ENCODE data around the gene TNK2. TPM values are rescaled to one million over a fixed set of nuclear protein-coding genes. Genes with fewer than 3 reads are reported as not detected.
A peak's percentile ranks its signal among the peaks of the same experiment; 100 is the strongest.

Gene TNK2
- total and polyA plus RNA-seq, 2 of the 13 experiments (the other 11 are each of a cell fraction or from before 2014, with no cell fraction given): 4.6 to 5.8 TPM

- TF ChIP-seq ZNF687 (CRISPR knock-in tag; IDR thresholded peaks at IDR 0.05) (peak; percentile 36; the same call in 1 of the 2 replicates), ZNF225 (CRISPR knock-in tag; IDR thresholded peaks at IDR 0.05) (0 out of 2 replicates have a peak, but pooled peaks have one; percentile 30), ZNF292 (CRISPR knock-in tag; IDR thresholded peaks at IDR 0.05; ENCODE audit: borderline replicate concordance, low read depth) (no peak), PAWR (CRISPR knock-in tag; IDR thresholded peaks at IDR 0.05; ENCODE audit: borderline replicate concordance) (no peak), MIER3 (CRISPR knock-in tag; IDR thresholded peaks at IDR 0.05; ENCODE audit: borderline replicate concordance) (no peak), ZNF17 (CRISPR knock-in tag; IDR thresholded peaks at IDR 0.05) (no peak), SALL2 (CRISPR knock-in tag; IDR thresholded peaks at IDR 0.05) (no peak), GTF3A (CRISPR knock-in tag; conservative IDR thresholded peaks at IDR 0.05) (no peak), ZNF607 (CRISPR knock-in tag; IDR thresholded peaks at IDR 0.05; ENCODE audit: borderline replicate concordance) (no peak), PCBP1 (IDR thresholded peaks at IDR 0.05; ENCODE audit: borderline replicate concordance, low read depth, low read length) (no peak), RAD21 (CRISPR knock-in tag; IDR thresholded peaks at IDR 0.05) (no peak)
- TF ChIP-seq, protein P1, sequence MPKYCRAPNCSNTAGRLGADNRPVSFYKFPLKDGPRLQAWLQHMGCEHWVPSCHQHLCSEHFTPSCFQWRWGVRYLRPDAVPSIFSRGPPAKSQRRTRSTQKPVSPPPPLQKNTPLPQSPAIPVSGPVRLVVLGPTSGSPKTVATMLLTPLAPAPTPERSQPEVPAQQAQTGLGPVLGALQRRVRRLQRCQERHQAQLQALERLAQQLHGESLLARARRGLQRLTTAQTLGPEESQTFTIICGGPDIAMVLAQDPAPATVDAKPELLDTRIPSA (CRISPR knock-in tag; IDR thresholded peaks at IDR 0.05; ENCODE audit: borderline replicate concordance): no peak
- TF ChIP-seq, protein P2, sequence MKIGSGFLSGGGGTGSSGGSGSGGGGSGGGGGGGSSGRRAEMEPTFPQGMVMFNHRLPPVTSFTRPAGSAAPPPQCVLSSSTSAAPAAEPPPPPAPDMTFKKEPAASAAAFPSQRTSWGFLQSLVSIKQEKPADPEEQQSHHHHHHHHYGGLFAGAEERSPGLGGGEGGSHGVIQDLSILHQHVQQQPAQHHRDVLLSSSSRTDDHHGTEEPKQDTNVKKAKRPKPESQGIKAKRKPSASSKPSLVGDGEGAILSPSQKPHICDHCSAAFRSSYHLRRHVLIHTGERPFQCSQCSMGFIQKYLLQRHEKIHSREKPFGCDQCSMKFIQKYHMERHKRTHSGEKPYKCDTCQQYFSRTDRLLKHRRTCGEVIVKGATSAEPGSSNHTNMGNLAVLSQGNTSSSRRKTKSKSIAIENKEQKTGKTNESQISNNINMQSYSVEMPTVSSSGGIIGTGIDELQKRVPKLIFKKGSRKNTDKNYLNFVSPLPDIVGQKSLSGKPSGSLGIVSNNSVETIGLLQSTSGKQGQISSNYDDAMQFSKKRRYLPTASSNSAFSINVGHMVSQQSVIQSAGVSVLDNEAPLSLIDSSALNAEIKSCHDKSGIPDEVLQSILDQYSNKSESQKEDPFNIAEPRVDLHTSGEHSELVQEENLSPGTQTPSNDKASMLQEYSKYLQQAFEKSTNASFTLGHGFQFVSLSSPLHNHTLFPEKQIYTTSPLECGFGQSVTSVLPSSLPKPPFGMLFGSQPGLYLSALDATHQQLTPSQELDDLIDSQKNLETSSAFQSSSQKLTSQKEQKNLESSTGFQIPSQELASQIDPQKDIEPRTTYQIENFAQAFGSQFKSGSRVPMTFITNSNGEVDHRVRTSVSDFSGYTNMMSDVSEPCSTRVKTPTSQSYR (CRISPR knock-in tag; IDR thresholded peaks at IDR 0.05; ENCODE audit: borderline replicate concordance): peak; percentile 37; the same call in 1 of the 2 replicates
Measured at GRCh38 chr3:195889870-195890295, 18.5 kb downstream of the TNK2 start (continued).
